ENCODE data around the gene UGT1A5. TPM values are rescaled to one million over a fixed set of nuclear protein-coding genes. Genes with fewer than 3 reads are reported as not detected.

The UGT1A5 gene
- total and polyA plus RNA-seq, 12 donors = not detected

DNA sequence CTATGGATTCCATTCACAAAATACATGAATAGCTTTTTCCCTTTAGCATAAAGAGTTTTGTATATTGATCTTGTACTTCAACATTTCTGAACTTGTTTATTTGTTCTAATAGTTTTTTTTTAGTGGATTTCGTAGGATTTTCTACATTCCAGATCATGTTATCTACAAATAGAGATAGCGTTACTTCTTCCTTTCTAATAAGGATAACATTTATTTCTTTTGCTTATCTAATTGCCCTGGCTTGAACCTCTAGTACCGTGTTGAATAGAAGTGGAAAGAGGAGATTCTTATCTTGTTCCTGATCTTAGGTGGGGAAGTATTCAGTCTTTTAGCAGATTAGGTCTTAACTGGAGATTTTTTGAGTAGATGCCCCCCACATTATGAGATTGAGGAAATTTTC, 10.5 kb upstream of the UGT1A5 start:
- TF ChIP-seq, protein P1, sequence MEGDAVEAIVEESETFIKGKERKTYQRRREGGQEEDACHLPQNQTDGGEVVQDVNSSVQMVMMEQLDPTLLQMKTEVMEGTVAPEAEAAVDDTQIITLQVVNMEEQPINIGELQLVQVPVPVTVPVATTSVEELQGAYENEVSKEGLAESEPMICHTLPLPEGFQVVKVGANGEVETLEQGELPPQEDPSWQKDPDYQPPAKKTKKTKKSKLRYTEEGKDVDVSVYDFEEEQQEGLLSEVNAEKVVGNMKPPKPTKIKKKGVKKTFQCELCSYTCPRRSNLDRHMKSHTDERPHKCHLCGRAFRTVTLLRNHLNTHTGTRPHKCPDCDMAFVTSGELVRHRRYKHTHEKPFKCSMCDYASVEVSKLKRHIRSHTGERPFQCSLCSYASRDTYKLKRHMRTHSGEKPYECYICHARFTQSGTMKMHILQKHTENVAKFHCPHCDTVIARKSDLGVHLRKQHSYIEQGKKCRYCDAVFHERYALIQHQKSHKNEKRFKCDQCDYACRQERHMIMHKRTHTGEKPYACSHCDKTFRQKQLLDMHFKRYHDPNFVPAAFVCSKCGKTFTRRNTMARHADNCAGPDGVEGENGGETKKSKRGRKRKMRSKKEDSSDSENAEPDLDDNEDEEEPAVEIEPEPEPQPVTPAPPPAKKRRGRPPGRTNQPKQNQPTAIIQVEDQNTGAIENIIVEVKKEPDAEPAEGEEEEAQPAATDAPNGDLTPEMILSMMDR (IDR thresholded peaks at IDR 0.05) = no peak
- H3K27ac ChIP-seq = no peak overlapping the region
- intact Hi-C loops (cut with DNase I) = no loop called here
- peaks cover 0 to 15% (median 0%) of the 10 kb centered on the region in 11 donors for H3K9me3 ChIP-seq
- H3K4me3 ChIP-seq = no peak overlapping the region
- H3K27me3 ChIP-seq = peaks cover 0 to 9% (median 0%) of the 10 kb centered on the region in 7 donors
- H3K4me1 ChIP-seq = no peaks in the 10 kb centered on the region
- no peaks in the 10 kb centered on the region for H3K36me3 ChIP-seq
- ATAC-seq (no peak), DNase-seq (no peak)
- WGBS, 2 donors = 29 to 36% methylated on average over 3 of the region's 3 CpGs

DNA sequence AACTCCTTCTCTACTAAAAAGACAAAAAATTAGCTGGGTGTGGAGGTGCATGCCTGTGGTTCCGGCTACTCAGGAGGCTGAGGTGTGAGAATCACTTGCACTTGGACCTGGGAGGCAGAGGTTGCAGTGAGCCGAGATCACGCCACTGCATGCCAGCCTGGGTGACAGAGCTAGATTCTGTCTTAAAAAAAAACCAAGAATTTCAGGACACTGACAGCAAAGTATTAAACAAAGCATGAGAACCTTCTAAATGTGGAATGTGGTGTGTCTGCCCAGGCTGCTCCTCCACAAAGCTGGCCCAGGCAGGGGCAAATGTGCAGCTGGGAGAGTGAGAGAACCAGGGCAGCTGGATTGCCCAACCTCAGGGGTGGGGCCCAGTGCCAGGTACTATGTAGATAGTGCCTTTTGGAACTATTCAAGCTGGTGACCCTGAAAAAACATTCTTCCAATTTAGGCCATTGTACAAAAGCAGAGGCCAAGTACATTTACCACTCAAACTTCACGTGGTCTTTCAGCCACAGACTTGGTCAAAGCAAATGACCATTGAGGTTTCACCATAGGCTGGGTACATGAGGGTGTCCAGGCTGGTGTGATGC, 6.7 kb upstream of the UGT1A5 start:
- Histone ChIP-seq H3K36me3 (no peaks in the 10 kb centered on the region), H3K4me3 (no peak overlapping the region), H3K4me1 (no peaks in the 10 kb centered on the region), H3K27ac (no peak overlapping the region), H3K27me3 (peaks cover 0 to 22% (median 0%) of the 10 kb centered on the region in 7 donors), H3K9me3 (peaks cover 0 to 15% (median 0%) of the 10 kb centered on the region in 11 donors)
- no peak for DNase-seq
- no peak for ATAC-seq
- TF ChIP-seq, protein P1 (IDR thresholded peaks at IDR 0.05) = no peak
- intact Hi-C loops (cut with DNase I) = no loop called here
- WGBS, 2 donors = 70% methylated on average over 4 of the region's 4 CpGs

GRCh38 chr2:233706720-233707119, 6.0 kb upstream of the UGT1A5 start:
- no peaks in the 10 kb centered on the region for H3K4me1 ChIP-seq
- H3K27ac ChIP-seq = no peak overlapping the region
- intact Hi-C loops (cut with DNase I) = no loop called here
- H3K36me3 ChIP-seq = no peaks in the 10 kb centered on the region
- peaks cover 0 to 15% (median 0%) of the 10 kb centered on the region in 11 donors for H3K9me3 ChIP-seq
- DNase-seq (no peak), ATAC-seq (no peak)
- TF ChIP-seq, protein P1 (IDR thresholded peaks at IDR 0.05) = no peak
- H3K27me3 ChIP-seq = peaks cover 0 to 26% (median 0%) of the 10 kb centered on the region in 7 donors
- no peak overlapping the region for H3K4me3 ChIP-seq
- 0 to 39% methylated on average over 1 of the region's 1 CpG for WGBS, 2 donors

GRCh38 chr2:233707940-233708644, 4.6 kb upstream of the UGT1A5 start:
- Histone ChIP-seq H3K27me3 (peaks cover 0 to 26% (median 0%) of the 10 kb centered on the region in 7 donors), H3K36me3 (no peaks in the 10 kb centered on the region), H3K4me3 (no peak overlapping the region), H3K9me3 (peaks cover 0 to 15% (median 0%) of the 10 kb centered on the region in 11 donors), H3K4me1 (no peaks in the 10 kb centered on the region), H3K27ac (no peak overlapping the region)
- no peak for DNase-seq
- TF ChIP-seq, protein P1 (IDR thresholded peaks at IDR 0.05) = no peak
- ATAC-seq = no peak
- WGBS, 2 donors = 68 to 72% methylated on average over 10 of the region's 10 CpGs
- intact Hi-C loops (cut with DNase I) = no loop called here
